ENCODE measurements around the gene BANP.
"Not testable (repeated sequence)": the region's sequence is repeated elsewhere in the genome, so short reads cannot be mapped to it uniquely, and the experiment has no call there.

BANP gene

DNA sequence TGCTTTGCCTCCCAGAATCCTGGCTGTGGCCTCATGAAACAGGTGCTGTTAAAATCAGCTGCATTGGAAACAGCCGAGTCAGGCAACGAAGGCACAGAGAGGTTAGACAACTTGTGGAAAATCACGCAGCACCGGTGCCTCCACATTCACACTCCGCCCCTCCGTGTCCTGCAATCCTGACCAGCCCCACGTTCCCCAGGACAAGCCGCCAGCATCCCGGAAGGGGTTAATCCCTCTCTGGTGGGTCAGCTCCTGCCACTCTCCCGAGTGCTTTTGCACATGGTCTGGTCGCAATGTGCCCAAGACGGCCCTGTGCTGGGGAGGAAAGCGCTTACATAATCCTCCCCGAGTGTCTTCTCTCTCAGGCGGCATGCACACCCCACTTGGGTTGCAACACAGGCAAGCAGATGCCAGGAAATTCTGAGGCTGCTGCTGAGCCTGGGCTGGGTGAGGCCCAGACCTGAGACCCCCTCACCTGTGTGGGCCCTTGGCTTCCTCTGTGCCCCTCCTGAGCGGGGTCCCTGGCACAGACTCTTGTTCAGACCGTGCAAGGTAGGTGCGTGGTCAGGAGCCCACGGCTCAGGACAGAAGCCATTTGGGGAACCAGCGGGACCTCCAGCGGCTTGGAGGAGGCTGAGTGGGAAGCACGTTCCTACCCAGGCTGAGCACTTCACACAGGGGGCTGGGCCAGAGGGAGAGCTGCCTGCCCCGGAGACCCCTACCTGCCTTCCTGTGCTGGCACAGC lies 138.6 kb downstream of the BANP start:
- H4K20me1 ChIP-seq (ENCODE audit: insufficient read depth, low read length); H3K4me2 ChIP-seq (ENCODE audit: insufficient read depth, low read length); ATAC-seq (ENCODE audit: insufficient read depth, low read depth); H2AFZ ChIP-seq (ENCODE audit: low read depth, low read length); H3K4me1 ChIP-seq (ENCODE audit: insufficient read depth, low read length); H3K79me2 ChIP-seq (ENCODE audit: insufficient read depth, low read length); H3K36me3 ChIP-seq (ENCODE audit: insufficient read depth, low read length); H3K27ac ChIP-seq (ENCODE audit: low read length); H3K9ac ChIP-seq (ENCODE audit: low read depth, low read length); H3K9me3 ChIP-seq (ENCODE audit: insufficient read depth, low read length, severe bottlenecking); DNase-seq; H3K27me3 ChIP-seq (ENCODE audit: insufficient read depth, low read length, poor library complexity); H3K4me3 ChIP-seq (ENCODE audit: low read depth in 1 of 2, low read length in 2 of 2): not testable (repeated sequence)

DNA sequence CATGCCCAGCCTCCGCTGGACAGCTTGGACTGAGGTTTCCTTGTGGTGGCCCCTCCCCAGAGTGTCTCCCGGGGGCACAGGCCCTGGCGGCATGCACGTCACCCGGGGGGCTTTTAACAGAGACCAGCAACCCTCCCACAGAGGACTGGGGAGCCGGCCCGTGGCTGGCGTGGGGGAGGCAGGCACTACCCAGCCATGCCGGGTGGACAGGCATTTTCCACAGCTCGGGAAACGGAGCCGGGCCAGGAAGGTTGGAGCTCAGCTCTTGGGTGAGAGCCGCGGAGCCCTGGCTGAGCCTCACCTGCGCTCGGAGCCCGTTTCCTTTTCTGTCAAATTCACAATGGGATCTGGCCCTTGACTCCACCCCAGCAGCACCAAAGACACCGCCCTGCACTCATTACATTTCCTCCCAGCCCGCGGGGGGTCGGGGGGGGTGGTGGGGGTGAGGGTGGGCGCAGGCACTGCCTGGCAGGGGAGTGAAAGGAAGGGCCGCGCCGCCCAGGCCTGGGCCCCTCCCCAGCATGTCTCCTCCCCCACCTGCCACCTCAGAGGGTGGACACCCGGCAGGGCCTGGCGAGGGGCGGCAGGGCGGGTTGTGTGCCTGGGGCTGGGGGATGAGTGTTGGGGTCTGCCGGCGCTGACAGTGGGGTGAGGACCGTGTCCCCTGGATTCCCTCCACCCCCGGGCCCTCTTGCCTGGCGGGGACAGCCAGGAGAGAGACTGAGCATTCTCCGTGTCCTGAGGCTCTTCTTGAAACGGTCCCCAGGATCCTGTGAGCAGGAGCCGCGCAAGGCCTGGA lies 139.3 kb downstream of the BANP start:
- not testable (repeated sequence) for H3K27ac ChIP-seq (ENCODE audit: low read length); H3K9ac ChIP-seq (ENCODE audit: low read depth, low read length); H3K9me3 ChIP-seq (ENCODE audit: insufficient read depth, low read length, severe bottlenecking); H3K4me1 ChIP-seq (ENCODE audit: insufficient read depth, low read length); H4K20me1 ChIP-seq (ENCODE audit: insufficient read depth, low read length); H3K4me2 ChIP-seq (ENCODE audit: insufficient read depth, low read length); DNase-seq; H2AFZ ChIP-seq (ENCODE audit: low read depth, low read length); H3K4me3 ChIP-seq (ENCODE audit: low read depth in 1 of 2, low read length in 2 of 2); H3K36me3 ChIP-seq (ENCODE audit: insufficient read depth, low read length); H3K79me2 ChIP-seq (ENCODE audit: insufficient read depth, low read length); ATAC-seq (ENCODE audit: insufficient read depth, low read depth); H3K27me3 ChIP-seq (ENCODE audit: insufficient read depth, low read length, poor library complexity)

DNA sequence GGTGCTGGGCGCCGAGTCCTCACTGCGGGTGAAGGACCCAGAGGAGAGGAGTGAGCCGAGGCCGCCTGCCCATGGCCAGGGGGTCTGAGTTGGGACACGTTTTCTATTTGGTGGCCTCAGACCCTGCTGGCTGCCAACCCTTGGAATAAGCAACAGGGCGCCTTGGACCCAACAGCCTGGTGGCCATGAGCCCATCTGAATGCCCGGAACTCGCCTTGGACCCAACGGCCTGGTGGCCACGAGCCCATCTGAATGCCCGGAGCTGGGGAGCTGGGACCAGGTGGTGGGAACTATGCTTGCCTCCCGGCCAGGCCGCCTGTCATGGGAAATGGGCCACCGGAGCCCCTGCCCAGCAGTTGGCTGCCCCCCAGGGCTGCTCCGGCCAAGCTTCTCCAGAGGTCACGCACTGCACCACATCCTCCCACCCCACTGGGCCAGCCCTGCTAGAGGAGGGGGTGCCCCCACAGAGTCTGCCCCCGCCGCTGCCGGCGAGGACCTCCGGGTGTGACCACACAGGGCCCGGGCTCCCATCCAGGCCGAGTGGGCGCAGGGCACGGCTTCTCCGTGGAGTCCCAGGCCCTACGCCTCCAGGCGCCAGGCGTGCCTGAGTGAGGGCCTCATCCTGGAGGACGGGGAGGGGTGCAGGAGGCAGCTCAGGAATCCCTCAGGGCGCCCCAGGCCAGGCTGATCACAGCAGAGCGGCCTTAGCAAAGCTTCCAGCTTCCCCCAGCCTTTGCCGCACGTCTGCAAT lies 140.2 kb downstream of the BANP start:
- not testable (repeated sequence) for H2AFZ ChIP-seq (ENCODE audit: low read depth, low read length); H3K27ac ChIP-seq (ENCODE audit: low read length); H3K4me3 ChIP-seq (ENCODE audit: low read depth in 1 of 2, low read length in 2 of 2); H3K4me1 ChIP-seq (ENCODE audit: insufficient read depth, low read length); H3K27me3 ChIP-seq (ENCODE audit: insufficient read depth, low read length, poor library complexity); H3K9ac ChIP-seq (ENCODE audit: low read depth, low read length); H3K36me3 ChIP-seq (ENCODE audit: insufficient read depth, low read length); H4K20me1 ChIP-seq (ENCODE audit: insufficient read depth, low read length); H3K79me2 ChIP-seq (ENCODE audit: insufficient read depth, low read length); ATAC-seq (ENCODE audit: insufficient read depth, low read depth); H3K9me3 ChIP-seq (ENCODE audit: insufficient read depth, low read length, severe bottlenecking); H3K4me2 ChIP-seq (ENCODE audit: insufficient read depth, low read length); DNase-seq

DNA sequence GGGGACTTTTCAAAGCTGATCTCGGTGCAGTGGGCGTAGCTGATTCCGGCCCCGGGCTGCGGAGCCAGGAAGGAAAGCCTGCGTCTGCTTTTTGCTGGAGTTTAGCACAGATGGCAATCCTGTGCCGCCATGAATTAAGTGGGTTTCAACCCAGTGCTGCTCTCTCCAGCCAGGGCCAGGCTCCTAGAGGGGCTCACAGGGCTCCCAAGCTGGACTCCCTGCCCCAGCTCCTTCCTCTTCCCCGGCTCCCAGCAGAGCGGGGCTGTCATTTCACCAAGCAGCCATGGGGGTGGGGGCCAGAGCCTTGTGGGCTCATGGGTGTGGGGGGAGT lies 140.7 kb downstream of the BANP start:
- H2AFZ ChIP-seq (ENCODE audit: low read depth, low read length); H4K20me1 ChIP-seq (ENCODE audit: insufficient read depth, low read length); ATAC-seq (ENCODE audit: insufficient read depth, low read depth); H3K79me2 ChIP-seq (ENCODE audit: insufficient read depth, low read length); H3K27me3 ChIP-seq (ENCODE audit: insufficient read depth, low read length, poor library complexity); H3K4me2 ChIP-seq (ENCODE audit: insufficient read depth, low read length); H3K36me3 ChIP-seq (ENCODE audit: insufficient read depth, low read length); H3K4me1 ChIP-seq (ENCODE audit: insufficient read depth, low read length); H3K9ac ChIP-seq (ENCODE audit: low read depth, low read length); DNase-seq; H3K9me3 ChIP-seq (ENCODE audit: insufficient read depth, low read length, severe bottlenecking); H3K4me3 ChIP-seq (ENCODE audit: low read depth in 1 of 2, low read length in 2 of 2); H3K27ac ChIP-seq (ENCODE audit: low read length): not testable (repeated sequence)

DNA sequence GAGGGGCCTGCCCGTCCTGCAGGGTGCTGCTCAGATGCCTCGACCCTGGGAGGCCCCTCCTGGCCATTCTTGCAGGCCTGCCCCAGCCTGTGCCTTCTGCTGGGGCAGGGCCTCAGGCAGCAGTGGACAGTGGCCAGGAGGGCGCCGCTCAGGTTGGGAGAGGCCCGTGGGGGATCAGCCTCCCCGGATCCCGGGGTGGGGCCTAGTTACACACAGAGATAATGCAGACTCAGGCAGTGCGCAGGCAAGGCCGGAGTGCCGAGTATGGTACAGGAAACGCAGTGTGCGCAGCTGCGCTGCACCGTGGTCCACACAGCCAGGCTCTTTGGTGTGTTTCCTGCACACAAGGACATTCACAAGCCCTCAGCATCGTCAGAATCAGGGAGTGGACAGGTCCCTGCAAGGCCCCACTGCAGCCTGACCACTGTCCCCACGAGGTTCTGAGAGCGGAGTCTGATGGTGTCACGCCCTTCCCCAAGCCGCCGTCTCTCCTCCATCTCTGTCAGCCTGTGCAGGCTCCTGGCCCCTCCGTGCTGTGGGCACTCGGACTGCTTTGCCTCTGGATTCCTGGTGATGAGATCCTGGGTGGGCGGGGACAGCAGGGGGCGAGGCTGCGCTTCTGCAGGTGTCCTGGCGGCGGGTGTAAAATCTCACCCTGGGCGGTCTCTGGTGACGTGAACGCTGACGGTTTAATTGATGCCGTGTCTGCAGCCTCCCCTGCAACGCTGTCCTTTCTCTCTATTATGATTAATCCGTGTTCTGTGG lies 141.7 kb downstream of the BANP start:
- not testable (repeated sequence) for H3K9me3 ChIP-seq (ENCODE audit: insufficient read depth, low read length, severe bottlenecking); ATAC-seq (ENCODE audit: insufficient read depth, low read depth); H3K4me2 ChIP-seq (ENCODE audit: insufficient read depth, low read length); H4K20me1 ChIP-seq (ENCODE audit: insufficient read depth, low read length); H3K79me2 ChIP-seq (ENCODE audit: insufficient read depth, low read length); H3K27me3 ChIP-seq (ENCODE audit: insufficient read depth, low read length, poor library complexity); H3K27ac ChIP-seq (ENCODE audit: low read length); H3K4me3 ChIP-seq (ENCODE audit: low read depth in 1 of 2, low read length in 2 of 2); H2AFZ ChIP-seq (ENCODE audit: low read depth, low read length); H3K36me3 ChIP-seq (ENCODE audit: insufficient read depth, low read length); H3K4me1 ChIP-seq (ENCODE audit: insufficient read depth, low read length); H3K9ac ChIP-seq (ENCODE audit: low read depth, low read length); DNase-seq

DNA sequence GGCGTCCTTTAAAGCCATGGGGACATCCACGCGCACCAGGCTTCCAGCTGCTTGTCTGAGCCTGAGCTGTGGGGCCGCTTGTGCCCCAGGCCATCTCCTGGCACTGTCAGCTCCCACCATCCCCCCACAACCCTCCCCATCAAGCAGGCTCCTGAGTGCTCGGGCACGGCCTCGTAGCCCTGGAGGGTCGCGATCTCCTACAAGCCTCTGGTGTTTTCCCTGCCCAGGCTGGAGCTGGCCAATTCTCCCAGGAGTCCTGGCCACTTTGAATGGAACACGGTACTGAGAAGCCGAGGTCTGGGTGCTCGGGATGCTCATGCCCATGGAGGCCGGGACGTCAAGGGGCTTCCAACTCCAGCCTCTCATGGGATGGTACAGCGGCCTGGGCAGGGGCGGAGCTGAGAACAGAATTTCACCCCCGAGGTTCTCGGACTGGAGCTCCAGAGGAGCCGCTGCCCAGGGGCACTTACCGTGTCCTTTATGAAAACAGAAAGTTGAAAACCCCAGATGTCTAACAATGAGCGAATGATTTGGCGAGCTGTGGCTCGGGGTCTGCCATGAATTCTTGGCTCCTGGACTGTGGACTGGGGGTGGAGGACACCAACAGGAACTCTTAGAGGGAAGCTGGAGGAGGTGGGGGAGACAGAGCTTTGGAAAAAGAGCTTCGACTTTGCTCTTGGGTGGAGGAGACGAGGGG lies 142.5 kb downstream of the BANP start:
- H3K27me3 ChIP-seq (ENCODE audit: insufficient read depth, low read length, poor library complexity); H3K4me2 ChIP-seq (ENCODE audit: insufficient read depth, low read length); H3K4me3 ChIP-seq (ENCODE audit: low read depth in 1 of 2, low read length in 2 of 2); ATAC-seq (ENCODE audit: insufficient read depth, low read depth); H4K20me1 ChIP-seq (ENCODE audit: insufficient read depth, low read length); DNase-seq; H3K27ac ChIP-seq (ENCODE audit: low read length); H3K36me3 ChIP-seq (ENCODE audit: insufficient read depth, low read length); H2AFZ ChIP-seq (ENCODE audit: low read depth, low read length); H3K79me2 ChIP-seq (ENCODE audit: insufficient read depth, low read length); H3K9ac ChIP-seq (ENCODE audit: low read depth, low read length); H3K4me1 ChIP-seq (ENCODE audit: insufficient read depth, low read length); H3K9me3 ChIP-seq (ENCODE audit: insufficient read depth, low read length, severe bottlenecking): not testable (repeated sequence)

DNA sequence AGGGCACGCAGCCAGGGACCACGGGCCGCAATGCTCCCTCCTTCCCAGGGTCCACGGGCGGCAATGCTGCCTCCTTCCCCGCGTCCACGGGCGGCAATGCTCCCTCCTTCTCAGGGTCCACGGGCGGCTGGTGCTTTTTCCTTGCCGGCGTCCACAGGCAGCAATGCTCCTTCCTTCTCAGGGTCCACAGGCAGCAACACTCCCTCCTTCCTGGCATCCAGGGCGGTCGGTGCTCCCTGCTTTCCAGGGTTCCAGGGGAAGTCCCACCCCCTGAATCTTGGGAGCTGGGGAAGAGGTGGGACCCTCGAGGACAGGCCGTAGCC lies 143.0 kb downstream of the BANP start:
- H3K4me1 ChIP-seq (ENCODE audit: insufficient read depth, low read length): not testable (repeated sequence)

More for the DNA sequence above, 143.0 kb downstream of the BANP start:
- not testable (repeated sequence) for H4K20me1 ChIP-seq (ENCODE audit: insufficient read depth, low read length); H2AFZ ChIP-seq (ENCODE audit: low read depth, low read length); H3K79me2 ChIP-seq (ENCODE audit: insufficient read depth, low read length); H3K4me3 ChIP-seq (ENCODE audit: low read depth in 1 of 2, low read length in 2 of 2); H3K9ac ChIP-seq (ENCODE audit: low read depth, low read length); H3K36me3 ChIP-seq (ENCODE audit: insufficient read depth, low read length); H3K27me3 ChIP-seq (ENCODE audit: insufficient read depth, low read length, poor library complexity); DNase-seq; ATAC-seq (ENCODE audit: insufficient read depth, low read depth); H3K4me2 ChIP-seq (ENCODE audit: insufficient read depth, low read length); H3K27ac ChIP-seq (ENCODE audit: low read length); H3K9me3 ChIP-seq (ENCODE audit: insufficient read depth, low read length, severe bottlenecking)
